Measurements from ENCODE around the gene DPP4.

The DPP4 gene

DNA sequence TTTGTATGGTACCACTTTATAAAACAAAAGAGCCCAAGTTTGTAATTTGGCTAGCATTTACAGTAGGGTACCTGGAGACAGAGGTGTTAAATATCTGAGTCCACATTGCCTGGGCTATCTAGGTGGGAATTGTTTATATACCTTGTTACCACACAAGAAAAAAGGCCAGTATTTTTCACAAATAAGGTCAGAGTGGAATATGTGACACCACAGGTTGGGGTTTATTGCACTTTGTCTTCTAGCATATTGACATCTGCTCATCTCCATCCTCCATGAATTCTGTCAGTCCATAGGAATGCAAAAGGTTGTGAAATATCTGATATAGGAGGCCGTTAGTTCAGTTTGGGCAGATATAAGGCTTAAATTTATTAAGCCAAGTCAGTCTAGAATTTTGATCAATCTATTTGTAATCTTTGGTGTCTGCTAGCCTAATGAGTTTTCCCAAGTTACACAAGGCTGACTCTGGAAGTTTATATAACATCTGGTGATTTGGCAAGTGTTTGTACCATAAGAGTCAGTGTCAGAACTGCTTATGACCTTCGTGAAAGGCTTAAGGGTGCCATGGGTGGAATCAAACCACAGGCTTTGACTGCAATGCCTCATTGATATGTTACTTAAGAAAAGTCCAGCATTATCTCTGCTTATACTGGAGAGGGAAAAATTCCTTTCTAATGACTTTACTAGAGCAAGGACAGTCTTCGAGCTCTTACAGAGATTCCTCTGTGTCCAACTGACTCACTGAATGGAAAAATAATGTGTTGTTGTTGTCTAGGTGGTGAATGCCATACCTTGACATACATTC is 11.3 kb upstream of the DPP4 start:
- no peak for DNase-seq (ENCODE audit: low read depth in 3 of 3, low spot score in 1 of 3)

DNA sequence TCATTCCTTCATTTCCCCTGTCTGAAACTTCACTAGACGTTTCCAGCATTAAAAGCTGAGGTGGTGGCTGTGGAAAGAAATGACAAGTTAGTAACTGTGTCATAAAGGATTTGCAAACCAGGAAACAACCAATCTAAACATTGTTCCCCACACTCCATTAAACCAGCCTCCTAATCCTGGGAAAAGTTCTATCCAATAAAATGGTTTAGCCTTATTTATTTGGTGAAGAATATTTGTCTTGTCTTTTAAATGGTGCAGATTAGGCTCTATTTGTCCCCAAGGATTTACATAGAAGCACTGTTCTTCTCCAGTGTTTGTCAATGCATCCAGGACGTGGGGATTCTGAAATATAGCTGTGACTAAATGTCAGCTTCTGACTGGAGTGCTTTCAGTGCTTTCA is 10.5 kb upstream of the DPP4 start:
- DNase-seq (ENCODE audit: low read depth in 3 of 3, low spot score in 1 of 3): no peak

DNA sequence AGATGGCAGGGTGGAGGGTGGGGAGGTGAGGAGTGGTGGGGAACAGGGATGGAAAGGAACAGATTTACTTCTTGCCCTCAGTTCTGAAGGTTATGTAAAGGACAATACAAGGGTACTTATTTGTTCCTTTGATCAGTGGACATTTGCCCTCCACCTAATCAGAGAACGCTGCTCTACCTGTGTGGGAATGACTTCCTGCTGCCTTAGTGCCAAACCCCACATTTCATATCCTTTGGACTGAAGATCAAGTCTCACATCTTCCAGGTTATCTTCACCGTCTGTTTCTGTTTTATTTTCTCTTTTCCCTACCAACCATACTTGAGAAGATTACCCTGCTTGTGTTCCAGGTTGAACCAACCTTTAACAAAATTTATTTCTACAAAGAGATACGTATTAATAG is 8.7 kb upstream of the DPP4 start:
- no peak for DNase-seq (ENCODE audit: low read depth in 3 of 3, low spot score in 1 of 3)

DNA sequence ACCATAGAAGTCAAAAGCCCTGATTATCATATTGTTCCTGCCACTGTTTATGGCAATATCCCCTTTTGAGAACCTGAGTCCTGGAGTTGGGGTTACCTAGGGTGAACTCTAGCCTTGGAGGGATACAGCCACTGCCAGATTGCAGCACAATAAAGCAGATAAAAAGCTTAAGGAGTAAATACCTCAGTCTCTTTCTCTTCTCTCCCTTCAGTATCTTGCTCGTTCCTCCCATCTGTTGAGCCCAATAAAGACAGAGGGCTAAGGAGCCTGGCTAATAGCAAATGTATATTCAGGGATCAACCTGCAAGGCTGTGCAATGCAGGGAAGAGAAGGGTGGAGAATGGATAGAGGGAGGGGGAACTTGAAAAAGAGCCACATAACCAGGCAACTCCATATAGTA is 8.0 kb upstream of the DPP4 start:
- DNase-seq (ENCODE audit: low read depth in 3 of 3, low spot score in 1 of 3): no peak

DNA sequence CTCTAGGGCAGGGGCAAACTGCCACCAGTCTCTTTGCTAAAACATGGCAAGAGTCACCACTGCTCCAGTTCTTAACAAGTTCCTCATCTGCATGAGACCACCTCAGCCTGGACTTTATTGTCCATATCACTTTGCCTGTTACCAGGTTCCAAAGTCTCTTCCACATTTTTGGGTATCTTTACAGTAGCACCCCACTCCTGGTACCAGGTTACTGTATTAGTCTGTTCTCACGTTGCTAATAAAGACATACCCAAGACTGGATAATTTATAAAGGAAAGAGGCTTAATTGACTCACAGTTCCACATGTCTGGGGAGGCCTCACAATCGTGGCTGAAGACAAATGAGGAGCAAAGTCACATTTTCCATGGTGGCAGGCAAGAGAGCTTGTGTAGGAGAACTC is 5.5 kb upstream of the DPP4 start:
- no peak for DNase-seq (ENCODE audit: low read depth in 3 of 3, low spot score in 1 of 3)

DNA sequence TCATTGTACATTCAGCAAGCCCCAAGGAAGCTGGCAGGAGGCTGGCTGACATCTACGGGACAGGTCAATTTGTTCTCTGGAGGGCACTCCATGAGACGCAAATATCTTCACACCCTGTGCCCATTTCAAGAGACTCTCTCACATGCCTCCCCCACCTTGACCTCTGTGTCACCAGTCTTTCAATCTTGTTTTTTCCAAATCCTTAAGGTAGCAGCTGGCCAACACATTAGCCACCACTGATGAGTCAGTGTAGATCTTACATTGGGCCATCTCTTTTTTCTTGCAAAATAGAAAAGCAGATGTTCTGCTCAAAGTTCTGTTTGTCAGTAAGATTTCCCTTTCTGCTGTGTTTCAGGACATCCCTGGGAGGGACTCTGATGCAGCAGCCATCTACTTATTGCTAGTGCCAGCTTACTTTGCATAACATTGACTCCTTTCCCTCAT is 1.7 kb upstream of the DPP4 start:
- no peak for DNase-seq (ENCODE audit: low read depth in 3 of 3, low spot score in 1 of 3)

DNA sequence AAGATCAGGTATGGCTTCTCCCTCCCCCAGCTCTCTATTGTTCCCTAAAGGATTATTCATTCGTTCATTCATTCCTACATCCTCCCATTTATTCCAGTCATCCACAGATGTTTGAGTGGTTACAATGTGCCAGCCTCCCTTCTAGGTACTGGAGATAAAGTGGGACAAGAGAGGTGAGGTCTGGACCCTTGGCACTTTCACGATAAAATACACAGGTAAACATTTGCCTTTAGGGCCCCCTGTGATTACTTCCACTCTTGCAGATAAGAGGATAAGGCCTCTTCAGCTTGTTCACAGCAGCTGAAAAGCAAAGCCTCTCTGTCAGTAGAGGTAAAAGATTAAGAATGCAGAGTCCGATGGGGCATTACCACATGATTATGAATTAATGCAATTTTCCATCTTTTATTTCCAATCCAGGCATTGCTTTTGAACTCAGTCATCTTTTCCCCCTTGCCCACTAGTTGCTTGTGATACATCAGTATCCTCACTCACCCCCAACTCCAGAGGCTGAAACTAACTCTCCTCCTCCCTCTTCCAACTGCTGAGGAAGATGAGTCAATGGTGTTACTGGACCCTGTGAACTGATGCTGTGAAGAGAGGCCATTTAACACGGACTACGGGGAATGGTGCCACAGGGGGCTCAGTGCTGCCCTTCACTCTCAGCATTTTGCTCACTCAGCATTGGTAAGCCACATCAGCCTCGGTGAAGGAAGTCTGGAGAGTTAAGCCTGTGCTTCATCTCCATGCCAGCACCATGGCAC is 1.1 kb upstream of the DPP4 start:
- no peak for DNase-seq (ENCODE audit: low read depth in 3 of 3, low spot score in 1 of 3)

DNA sequence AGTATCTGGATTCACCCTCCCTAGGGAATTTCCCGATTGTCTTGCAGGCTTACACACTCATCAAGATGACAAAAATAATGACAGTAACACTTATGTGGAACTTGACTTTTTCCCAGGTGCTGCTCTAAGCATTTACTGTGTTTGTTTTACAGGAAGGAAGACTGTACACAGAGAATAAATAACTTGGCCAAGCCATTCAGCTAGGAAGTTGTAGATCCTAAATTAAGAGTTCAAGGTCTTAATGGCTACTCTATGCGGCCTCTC is 549 bp upstream of the DPP4 start:
- DNase-seq (ENCODE audit: low read depth in 3 of 3, low spot score in 1 of 3): no peak

DNA sequence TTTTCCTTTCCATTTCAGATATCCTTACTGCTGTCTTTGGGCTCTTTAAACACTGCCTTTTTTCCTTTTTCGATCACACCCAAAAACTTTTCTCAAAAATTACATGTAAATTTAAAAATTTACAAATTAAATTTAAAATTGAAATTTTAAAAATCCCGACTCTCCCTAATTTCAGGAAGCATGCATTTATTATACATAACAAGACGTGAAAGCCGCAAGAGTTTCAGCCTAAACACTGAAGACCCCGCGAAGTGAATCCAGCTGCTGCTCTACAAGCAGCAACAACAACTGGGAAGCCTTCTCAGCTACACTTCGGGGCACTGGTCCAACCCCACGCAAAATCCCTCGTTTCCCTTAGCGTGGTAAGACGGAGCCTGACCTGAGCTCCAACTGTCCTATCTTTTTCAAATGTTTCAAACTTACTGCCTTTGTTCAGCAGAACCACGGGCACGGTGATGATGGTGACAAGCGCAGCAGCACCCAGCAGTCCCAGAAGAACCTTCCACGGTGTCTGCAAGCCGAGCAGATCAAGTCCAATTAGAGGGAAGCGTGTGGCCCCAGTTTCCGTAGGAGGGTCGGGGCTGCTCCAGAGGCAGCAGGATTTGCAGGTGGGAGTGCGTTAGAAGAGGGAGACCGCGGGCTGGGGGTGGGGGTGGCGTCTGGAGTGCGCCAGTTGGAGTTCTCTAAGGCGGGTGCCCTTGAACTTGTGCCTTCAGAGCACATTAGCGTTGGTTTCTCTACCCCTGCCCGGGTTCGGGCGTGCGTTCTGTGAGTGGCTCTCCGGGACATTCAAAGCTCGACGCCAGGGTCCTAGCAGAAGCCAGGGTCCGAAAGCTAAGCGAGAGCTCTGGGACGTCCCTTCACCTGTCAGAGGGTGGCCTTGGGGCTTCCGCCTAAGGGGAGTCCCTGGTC is 783 bp downstream of the DPP4 start:
- peak in 1 of 3 donors; percentile 16 for DNase-seq (ENCODE audit: low read depth in 3 of 3, low spot score in 1 of 3)

DNA sequence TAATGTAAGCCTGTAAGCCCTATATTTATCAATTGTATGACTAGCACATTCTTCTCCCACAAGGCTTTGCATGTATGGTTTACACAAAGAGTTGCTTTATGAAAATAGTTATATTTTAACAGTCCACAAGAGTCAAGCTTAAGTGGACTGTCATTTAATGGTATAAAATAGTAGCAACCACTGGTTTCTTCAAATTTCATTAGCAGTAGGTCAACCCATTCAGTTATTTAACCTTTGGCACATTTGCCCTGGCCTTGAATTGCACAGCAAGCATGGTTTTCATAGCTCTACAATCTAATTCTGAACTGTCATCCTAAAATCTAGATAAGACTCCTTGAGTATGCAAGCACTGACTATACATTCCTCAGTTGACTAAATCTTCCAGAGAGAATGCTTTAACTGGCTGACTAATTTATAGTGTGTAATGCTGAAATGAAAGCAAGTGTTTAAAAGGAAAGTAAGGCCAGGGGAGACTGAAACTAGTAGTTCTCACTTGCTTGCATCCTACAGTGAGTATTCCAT is 1.8 kb downstream of the DPP4 start:
- no peak for DNase-seq (ENCODE audit: low read depth in 3 of 3, low spot score in 1 of 3)

DNA sequence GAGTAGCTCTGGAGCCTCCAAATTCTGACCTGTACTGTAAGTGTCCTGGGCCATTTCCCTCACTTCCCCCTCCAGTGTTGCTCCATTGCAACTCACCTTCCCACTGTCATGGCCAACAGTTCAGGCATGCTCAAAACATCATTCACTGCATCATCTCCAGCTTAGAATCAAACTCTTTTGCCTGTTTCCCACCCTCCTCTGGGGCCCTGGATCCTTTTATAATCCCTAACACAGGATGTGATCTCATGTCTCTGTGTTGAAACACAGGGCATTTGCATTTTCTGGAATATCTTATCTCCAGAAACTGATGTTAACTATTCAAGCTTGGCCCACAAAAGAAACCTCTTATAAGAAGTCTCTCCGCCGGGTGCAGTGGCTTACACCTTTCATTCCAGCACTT is 3.0 kb downstream of the DPP4 start:
- no peak for DNase-seq (ENCODE audit: low read depth in 3 of 3, low spot score in 1 of 3)

DNA sequence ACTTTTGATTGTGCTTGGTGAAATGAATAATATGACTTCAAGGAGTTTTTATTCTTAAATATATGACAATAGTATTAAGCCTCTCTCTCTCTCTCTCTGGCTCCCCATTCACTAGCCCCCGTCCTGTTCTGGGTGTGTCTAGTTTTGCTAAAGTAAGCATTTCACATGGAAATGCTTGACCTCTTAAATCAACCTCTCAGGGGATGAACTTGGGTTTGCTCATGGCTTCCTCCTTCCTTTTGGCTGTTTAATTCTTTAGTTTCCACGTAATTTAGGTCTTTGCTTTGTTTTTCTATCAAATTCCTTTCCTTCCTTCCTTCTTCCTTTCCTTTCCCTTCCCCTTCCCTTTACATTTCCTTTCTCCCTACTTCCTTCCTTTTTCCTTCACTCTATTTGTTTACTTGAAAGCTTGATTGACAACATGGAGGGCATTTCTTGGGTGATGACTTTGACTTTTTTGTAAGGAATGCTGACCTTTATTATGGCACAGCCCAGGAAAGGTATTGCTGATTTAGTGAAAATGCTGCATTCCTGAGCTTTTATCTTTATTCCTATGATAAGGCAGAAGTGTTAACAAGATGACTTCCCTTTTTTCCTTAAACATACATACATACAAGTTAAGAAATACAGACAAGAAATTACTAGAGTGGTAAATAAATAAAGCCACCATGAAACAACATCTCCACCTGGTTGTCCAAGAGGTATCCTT is 3.6 kb downstream of the DPP4 start:
- no peak for DNase-seq (ENCODE audit: low read depth in 3 of 3, low spot score in 1 of 3)

DNA sequence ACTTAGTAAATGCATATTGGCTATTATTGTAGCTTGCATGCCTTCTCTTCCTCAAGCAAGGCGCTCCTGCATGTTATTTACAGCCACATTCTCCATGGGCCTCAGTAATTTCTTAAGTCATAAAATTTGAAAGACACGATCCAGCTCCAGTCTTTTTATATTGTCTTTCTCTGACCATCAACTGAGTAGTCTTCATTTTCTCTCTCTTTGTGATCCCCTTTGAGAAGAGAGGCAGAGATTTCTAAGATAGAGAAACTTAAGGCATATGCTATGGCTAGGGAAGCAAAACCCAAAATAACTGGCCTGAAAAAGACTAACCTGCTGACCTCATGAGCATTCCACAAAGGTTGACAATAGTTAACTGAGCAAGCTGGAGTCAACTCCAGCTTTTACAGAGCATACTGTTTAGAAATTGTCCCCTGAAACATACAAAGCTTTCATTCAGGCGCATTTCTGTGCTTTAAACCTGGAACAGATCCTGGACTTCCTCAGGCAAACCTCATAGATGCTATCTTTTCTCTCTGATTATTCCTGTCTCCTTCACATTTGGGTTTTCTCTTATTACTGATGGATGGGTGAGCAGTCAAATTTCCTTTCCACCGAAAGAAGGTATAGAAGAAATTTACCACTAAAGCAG is 4.6 kb downstream of the DPP4 start:
- DNase-seq (ENCODE audit: low read depth in 3 of 3, low spot score in 1 of 3): no peak

DNA sequence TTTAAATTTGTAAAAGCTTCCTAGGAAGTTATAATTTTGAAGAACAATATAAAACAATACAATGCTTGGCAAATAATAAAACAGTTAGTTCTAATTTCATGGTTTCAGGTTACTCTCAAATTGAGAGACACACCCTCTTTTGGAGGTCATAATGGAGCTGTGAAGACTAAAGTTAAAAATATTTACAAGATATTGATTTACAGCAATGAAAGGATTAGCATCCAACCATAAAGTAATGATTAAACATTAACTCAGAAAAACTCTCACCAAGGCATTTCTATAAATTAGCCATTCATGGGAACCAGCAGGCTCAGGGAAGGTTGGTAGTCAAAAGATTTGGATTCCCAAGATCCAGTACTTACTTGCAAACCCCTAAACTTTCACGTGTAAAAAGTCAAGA is 6.4 kb downstream of the DPP4 start:
- no peak for DNase-seq (ENCODE audit: low read depth in 3 of 3, low spot score in 1 of 3)

DNA sequence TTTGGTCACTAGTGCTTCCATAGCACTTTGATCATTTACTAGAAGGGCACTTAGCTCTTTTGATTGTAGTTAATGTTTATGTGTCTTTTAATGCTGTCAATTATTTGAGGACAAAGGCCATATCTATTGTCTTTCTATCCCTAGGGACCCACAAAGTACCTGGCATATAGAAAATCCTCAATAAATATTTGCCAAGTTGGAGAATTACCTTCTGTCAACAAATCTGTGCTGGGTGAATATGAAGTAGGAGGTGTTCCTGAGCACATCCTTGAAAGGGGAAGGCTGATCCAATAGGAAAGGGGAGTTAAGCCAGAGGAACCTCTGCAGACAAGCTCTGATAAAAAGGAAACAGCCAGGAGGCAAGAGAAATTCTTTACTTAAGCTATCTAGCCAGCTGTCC is 8.2 kb downstream of the DPP4 start:
- DNase-seq (ENCODE audit: low read depth in 3 of 3, low spot score in 1 of 3): no peak

DNA sequence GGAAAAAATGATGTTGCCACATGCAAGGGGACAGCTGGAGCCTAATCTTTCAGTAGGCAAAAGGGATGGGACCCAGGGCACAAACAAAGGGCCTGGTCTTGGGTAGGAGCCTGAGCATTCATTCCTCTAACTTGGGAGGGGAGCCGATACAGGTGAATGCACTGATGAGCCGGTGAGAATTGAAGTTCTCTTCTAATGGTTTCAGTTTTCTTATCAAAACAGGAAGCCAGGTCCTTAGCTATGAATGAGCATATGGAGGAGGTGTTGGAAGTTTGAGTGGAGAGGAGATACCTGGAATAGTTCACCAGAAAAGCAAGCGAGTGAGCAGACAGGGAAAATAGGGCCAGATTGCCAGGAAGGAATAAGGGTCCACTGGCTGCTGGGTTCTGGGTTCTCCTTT is 10.1 kb downstream of the DPP4 start:
- DNase-seq (ENCODE audit: low read depth in 3 of 3, low spot score in 1 of 3): no peak

DNA sequence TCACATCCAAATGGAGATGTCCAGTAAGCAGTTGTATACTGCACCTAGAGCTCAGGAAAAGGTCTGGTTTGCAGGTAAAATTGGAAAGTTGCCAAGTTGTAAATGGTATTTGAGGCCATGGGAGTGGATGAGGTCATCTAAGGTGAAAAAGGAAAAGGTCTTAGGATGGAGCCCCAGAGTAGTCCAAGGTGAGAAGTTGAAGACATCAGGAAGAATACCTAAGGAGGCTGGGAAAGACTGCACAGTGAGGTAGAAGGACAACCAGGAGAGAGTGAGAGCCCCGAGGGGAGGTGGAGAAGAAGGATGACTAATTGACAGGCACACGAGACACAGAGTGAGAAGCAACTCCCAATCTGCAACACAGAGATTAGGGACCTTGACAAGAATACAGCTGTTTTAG is 10.7 kb downstream of the DPP4 start:
- no peak for DNase-seq (ENCODE audit: low read depth in 3 of 3, low spot score in 1 of 3)

DNA sequence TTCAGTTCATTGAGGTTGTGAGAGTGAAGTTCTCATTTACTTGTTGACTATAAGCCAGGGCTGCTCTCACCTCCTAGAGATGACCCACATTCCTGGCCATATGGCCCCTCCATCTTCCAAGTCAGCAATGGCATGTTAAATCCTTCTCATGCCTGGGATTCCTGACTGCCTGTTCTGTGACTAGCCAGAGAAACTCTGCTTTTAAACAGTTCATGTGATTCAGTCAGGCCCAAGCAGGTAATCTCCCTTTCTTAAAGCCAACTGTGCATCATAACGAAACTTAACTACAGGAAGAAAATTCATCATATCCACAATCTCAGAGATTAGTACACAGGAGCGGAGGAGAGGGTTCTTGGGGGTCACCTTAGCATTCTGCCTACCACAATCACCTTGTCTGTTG is 11.5 kb downstream of the DPP4 start:
- no peak for DNase-seq (ENCODE audit: low read depth in 3 of 3, low spot score in 1 of 3)

DNA sequence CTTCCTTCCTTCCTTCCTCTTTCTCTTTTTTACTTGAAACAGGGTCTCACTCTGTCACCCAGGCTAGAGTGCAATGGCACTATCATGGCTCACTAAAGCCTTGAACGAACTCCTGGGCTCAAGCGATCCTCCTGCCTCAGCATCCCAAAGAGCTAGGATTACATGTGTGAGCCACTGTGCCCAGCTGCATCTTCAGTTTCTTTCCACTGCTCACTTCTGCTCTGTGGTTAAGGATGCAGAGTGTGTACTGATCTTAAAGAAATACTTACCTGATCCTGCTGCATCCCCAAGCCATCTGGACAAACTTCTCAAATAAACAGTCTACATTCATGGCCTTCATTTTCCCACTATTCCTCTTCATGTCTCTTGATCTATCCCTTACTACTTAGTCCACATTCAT is 13.0 kb downstream of the DPP4 start:
- DNase-seq (ENCODE audit: low read depth in 3 of 3, low spot score in 1 of 3): no peak

DNA sequence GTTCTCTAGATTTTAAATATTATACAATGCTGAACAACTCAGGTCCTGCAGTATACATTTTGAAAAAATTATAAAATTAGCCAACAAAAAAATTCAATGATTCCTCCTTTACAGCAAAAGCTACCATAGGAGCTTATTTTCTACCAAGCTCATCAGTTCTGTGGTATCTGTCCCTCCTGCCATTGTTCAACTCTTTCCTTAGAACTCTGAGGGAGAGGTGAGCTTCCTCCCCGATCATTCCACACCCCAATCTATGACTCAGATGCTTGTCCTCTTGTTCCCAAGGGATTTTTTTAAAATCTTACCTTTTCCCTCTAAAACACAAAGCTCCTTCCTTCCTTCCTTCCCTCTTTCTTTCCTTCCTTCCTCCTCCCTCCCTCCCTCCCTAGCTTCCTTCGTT is 13.5 kb downstream of the DPP4 start:
- DNase-seq (ENCODE audit: low read depth in 3 of 3, low spot score in 1 of 3): no peak
